Activated naive CD8-positive, alpha-beta T cell (primary cell): ENCODE data around the gene TRIM16.
"Not testable (repeated sequence)": the region's sequence is repeated elsewhere in the genome, so short reads cannot be mapped to it uniquely, and the experiment has no call there.

Experiments
- H3K27ac Mint-ChIP-seq: one replicate; pipeline ENCODE4 v1.8.0; 2021; ENCODE audit warnings: mixed read lengths
- H3K27me3 Mint-ChIP-seq: one replicate; pipeline ENCODE4 v1.8.0; 2021; ENCODE audit warnings: mixed read lengths
- H3K36me3 Mint-ChIP-seq: one replicate; pipeline ENCODE4 v1.8.0; 2021; ENCODE audit warnings: mixed read lengths
- H3K4me1 Mint-ChIP-seq: one replicate; pipeline ENCODE4 v1.8.0; 2021; ENCODE audit warnings: low read depth, mixed read lengths
- H3K4me3 Mint-ChIP-seq: one replicate; pipeline ENCODE4 v1.8.0; 2021; ENCODE audit warnings: mild to moderate bottlenecking, mixed read lengths
- H3K9me3 Mint-ChIP-seq: one replicate; pipeline ENCODE4 v1.8.0; 2021; ENCODE audit warnings: low read depth, mixed read lengths

The TRIM16 gene

GRCh38 chr17:15591986-15592385 is 92.1 kb downstream of the TRIM16 start:
- H3K27ac Mint-ChIP-seq, H3K4me3 Mint-ChIP-seq, H3K27me3 Mint-ChIP-seq, H3K36me3 Mint-ChIP-seq, H3K9me3 Mint-ChIP-seq: not testable (repeated sequence)
- H3K4me1 Mint-ChIP-seq: peaks cover 23% of the 10 kb centered on the region

GRCh38 chr17:15590844-15591243 is 93.3 kb downstream of the TRIM16 start:
- H3K4me3 Mint-ChIP-seq, H3K27me3 Mint-ChIP-seq, H3K27ac Mint-ChIP-seq, H3K9me3 Mint-ChIP-seq, H3K36me3 Mint-ChIP-seq: not testable (repeated sequence)
- H3K4me1 Mint-ChIP-seq: peaks cover 23% of the 10 kb centered on the region

DNA sequence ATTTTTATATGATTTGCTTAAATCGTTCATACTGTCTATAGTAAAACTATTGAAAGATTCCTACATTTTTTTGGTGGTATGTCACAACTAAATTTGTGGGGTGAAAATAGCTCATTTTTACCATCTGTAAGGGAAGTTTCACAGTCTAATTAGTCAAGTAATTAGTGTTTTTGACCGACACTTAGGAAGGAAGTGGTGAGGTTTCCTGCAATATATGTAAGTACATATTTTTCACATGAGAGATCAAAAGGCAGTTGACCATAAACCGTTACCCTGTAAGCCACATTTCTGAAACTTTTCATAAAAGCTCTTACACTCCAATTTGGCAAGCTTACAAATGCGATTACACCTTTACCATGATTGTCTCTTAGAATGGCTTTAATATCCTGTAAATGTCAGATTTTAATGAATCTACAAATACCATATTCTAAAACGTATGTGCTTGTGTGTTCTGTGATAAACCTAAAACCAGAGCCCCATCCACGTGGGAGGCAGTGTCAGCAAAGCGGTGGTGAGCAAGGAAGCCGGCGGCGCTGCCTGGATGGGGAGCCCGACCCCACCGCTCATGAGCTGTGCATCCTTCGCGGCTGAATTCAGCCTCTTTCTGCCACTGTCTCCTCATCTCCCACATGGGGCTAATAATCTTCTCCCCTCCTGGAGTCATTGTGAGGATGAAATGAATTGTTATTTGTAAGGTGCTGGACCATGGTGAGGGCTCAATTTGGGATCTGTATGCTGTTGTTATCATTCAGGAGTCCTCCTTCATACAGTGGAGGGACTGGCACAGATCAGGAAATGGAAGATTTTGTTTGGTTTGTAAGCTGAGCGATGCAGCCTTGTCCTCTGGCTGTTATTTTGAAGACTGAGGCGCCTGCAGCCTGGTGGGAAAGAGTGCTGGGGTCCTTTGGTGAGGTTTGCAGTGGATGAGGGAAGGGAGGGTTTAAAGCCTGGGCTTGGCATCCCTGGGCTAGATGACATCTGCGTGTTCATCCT is 94.3 kb downstream of the TRIM16 start:
- not testable (repeated sequence) for H3K4me3 Mint-ChIP-seq, H3K36me3 Mint-ChIP-seq, H3K27ac Mint-ChIP-seq

DNA sequence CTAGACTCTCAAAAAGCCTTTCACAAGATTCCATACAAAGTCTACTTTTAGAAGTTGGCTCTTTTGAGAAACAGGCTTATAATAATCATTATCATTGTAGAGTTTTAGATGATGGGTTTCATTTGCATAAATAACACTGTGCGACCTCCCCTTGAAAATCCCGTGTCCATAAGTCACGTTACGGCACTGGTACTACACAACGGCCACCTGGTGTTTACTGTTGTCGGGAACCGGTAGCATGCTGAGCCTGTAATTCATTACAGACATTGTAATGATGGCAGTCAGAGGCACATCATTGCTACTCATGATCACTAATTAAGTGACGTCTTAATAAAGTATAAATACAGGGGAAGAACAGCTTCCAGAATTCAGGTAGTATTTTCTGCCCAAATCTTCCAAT is 96.1 kb downstream of the TRIM16 start:
- H3K4me3 Mint-ChIP-seq, H3K27ac Mint-ChIP-seq, H3K27me3 Mint-ChIP-seq, H3K9me3 Mint-ChIP-seq, H3K36me3 Mint-ChIP-seq: not testable (repeated sequence)
- peaks cover 23% of the 10 kb centered on the region for H3K4me1 Mint-ChIP-seq

More for the DNA sequence above, 94.3 kb downstream of the TRIM16 start:
- H3K9me3 Mint-ChIP-seq, H3K27me3 Mint-ChIP-seq: not testable (repeated sequence)
- peaks cover 23% of the 10 kb centered on the region for H3K4me1 Mint-ChIP-seq

GRCh38 chr17:15583313-15583712 is 100.8 kb downstream of the TRIM16 start:
- not testable (repeated sequence) for H3K4me3 Mint-ChIP-seq, H3K36me3 Mint-ChIP-seq, H3K27me3 Mint-ChIP-seq, H3K4me1 Mint-ChIP-seq, H3K27ac Mint-ChIP-seq, H3K9me3 Mint-ChIP-seq

DNA sequence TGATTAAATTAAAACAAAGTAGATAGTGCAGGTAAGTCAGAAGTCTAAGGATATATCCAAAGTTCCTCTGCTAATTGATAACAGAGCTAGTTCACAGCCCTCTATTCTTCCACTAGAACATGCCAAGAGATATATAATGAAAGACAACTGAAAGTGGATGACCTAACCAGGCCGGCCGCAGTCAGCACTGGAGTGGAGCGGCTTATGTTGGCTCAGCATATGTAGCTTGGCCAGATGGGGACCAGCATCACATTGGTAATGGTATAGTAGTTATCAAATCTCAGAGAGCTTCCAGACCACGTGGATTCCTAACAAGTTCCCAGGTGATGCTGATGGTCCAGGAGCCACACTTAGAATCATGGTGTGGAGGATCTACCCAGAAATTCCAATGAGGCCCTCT is 102.6 kb downstream of the TRIM16 start:
- H3K4me3 Mint-ChIP-seq, H3K9me3 Mint-ChIP-seq, H3K4me1 Mint-ChIP-seq, H3K27me3 Mint-ChIP-seq, H3K36me3 Mint-ChIP-seq, H3K27ac Mint-ChIP-seq: not testable (repeated sequence)
